Kasumi-1 (cell line): Measurements from ENCODE around the gene SHC2.
"Not testable (repeated sequence)": the region's sequence is repeated elsewhere in the genome, so short reads cannot be mapped to it uniquely, and the experiment has no call there.

Source experiments
- DNase-seq, 2 experiments: peaks; one replicate each; lab custom pipeline; 2025; lab: John Stamatoyannopoulos, UW

Gene SHC2

DNA sequence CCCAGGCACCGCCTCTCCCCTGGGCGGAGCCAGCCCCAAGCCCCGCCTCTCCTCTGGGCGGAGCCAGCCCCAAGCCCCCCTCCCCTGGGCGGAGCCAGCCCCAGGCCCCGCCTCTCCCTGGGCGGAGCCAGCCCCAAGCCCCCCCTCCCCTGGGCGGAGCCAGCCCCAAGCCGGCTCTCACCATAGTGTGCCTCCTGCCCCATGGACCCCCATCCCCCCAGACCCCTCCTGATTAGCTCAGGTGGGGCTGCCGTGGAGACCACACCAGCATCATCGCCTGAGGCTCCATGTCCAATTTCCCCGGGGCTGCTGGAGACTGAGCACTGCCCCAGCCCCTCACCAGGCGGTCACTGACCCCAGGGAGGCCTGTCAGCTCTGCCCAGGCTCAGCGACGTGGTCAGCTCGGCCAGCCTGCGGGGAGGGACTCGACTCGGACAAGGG lies 31.3 kb upstream of the SHC2 start:
- DNase-seq = no peak

GRCh38 chr19:491146-491741 lies 30.4 kb upstream of the SHC2 start:
- no peak for DNase-seq

- DNase-seq = no peak
Observed at GRCh38 chr19:489418-490196, 28.8 kb upstream of the SHC2 start.

GRCh38 chr19:488505-489417 lies 27.9 kb upstream of the SHC2 start:
- DNase-seq = peak; percentile 62 to 71

DNA sequence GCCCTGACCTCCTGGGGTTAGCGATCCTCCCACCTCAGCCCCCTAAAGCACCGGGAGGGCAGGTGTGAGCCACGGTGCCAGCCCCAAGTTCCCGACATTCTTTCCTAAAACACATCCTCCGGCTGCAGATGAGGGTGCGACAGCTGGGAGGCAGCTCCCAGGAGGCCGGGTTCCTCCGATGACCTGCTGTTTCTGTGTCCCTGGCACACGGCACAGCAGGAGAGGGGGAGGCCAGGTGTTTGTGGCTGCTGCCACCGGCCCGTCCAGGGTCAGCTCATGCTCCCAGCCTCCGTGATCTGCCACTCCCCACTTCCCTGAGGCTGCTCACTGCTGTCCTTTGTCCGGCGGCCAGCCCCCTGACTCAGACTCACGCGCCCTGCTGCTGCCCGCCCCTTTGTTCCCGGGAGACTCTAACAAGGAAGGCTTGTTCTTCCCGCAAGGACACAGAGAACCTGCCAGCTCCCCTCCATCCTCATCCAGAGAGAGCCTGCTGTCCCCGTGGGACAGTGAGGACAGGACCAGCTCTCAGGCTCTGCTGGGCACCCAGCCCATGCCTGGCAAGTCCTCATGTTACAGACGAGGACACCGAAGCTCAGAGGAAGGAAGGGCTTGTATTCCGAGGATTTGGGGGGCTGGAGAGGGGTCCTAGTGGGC lies 24.9 kb upstream of the SHC2 start:
- DNase-seq = no peak

- no peak for DNase-seq
Observed at GRCh38 chr19:485077-485476, 24.2 kb upstream of the SHC2 start.

- no peak for DNase-seq
Observed at GRCh38 chr19:484494-484893, 23.7 kb upstream of the SHC2 start.

DNA sequence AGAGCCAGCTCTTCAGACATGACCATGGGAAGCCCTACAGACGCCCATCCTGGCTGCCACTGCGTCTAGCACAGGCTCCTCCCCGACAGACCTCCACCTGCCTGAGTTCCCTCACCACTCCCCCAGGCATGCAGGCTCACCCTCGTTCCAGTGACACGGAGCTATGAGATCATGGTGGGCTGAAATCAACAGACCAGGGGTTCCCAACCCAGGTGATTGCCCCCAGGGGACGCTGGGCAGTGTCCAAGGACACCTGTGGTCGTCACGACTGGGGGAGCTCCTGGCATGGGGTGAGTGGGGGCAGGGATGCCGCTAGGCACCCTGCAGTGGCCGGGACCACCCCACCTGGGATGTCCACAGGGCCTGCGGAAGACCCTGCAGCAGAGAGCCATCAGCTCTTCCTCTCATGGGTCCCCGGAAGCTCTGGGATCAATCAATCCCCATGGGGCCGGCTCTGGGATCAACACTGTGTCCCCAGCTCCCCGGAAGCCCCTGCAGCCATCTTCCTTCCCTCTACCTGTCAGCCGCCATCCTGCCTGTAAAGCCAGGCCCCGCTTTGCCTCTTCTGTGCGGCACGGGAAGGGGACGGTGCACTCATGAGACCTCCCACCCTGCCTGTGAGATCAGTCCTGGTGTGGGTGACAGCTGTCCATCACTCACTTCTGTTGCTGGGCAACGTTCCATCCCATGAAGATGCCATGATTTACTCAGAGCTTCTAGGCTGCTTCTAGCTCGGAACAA lies 22.7 kb upstream of the SHC2 start:
- DNase-seq = no peak

- DNase-seq = peak; percentile 39 to 44
Observed at GRCh38 chr19:482186-483041, 21.6 kb upstream of the SHC2 start.

DNA sequence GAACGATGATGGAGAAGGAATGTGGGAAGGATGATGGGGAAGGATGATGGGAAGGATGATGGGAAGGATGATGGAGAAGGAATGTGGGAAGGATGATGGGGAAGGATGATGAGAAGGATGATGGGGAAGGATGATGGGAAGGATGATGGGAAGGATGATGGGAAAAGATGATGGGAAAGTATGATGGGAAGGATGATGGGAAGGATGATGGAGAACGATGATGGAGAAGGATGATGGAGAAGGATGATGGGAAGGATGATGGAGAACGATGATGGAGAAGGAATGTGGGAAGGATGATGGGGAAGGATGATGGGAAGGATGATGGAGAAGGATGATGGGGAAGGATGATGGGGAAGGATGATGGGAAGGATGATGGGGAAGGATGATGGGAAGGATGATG lies 20.3 kb upstream of the SHC2 start:
- not testable (repeated sequence) for DNase-seq

GRCh38 chr19:480016-480855 lies 19.4 kb upstream of the SHC2 start:
- no peak for DNase-seq

GRCh38 chr19:478976-479375 lies 18.1 kb upstream of the SHC2 start:
- DNase-seq = no peak

DNA sequence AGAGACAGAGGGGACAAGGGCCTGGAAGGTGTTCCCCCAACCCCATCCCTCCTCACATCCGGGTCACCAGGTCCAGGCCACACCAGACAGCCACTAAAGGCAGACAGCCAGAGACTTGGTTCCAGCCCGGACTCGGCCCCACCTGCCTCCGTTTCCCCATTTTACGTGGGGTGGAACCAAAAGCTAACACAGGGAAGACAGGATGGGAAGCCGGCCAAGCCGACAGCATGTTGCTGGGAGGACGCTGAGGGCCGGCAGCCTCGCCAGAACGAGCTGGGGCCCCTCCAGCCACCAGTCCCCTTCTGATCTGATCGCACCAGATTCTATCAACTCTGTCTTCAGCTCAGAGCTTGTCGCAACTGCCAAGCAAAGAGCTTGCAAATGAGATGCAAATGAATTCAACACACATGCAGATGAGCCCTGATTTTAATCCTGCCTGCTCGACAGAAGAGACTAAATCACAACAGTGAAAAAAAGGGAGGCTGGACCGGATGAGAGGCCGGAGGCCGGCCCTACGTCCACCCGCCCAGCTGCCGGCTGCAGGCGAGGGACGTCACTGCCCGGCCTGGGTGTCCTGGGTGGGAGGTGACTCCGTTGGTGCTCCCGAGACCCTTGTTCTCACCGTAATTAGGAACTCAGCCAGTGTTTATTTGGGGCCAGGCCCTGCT lies 17.5 kb upstream of the SHC2 start:
- no peak for DNase-seq

DNA sequence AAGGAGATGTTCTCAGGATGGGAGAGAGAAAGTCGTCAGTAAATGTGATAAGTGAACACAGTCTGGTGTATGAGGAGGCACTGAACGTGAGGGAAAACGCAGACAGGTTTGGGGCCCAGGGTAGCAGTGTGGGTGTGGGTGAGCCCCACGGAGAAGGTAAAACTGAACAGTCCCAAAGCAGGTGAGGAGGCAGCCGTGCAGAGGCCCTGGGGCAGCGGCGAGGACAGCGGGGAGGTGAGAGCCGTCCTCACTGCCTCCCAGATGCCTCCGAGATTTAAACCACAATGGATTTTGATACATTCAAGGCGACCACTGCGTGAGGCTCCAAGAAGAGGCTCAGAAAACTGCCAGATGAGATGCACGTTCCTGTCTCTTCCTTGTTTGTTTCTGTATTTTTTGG lies 14.5 kb upstream of the SHC2 start:
- no peak for DNase-seq

DNA sequence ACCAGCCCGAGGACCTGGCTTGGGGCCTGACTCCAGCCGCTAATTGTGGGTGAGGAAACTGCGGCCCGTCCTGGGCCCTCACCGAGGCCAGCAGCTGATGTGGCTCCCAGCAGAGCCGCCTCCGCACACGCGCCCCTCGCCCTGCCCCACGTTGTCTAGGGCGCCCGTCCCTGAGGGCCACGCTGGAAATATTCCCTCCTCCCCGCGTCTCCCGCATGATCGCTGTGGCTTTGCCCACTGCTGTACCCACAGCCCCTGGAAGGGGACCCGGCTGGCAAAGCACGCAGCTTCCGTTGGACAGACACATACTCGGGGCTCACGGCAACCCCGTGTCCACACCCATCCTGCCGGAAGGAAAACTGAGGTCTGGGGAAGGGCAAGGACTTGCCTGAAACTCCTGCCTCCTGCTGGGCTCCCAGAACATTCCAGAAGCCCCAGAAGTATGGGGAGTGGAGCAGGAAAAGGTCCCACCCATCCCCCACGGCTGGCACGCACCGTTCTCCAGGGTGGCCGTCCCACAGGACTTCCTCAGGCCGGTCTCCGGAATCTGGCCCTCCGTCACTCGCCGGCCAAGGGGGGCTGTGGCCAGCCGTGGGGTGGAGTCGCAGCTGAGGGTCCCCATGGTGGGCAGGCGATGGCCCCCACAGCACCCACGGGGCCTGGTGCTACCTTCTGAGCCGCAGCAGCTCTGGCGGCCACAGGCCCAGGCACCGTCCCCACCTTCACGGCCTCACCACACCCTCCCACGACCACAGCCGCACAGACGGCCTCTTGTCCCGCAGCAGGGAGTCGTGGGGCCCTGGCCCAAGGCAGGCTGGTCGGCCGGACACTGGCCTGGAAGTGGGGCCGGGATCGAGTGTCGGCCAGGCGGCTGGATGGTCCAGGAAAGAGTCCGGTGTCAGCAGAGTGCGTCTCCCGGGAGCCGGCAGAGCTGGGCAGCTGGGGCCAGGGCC lies 13.6 kb upstream of the SHC2 start:
- no peak for DNase-seq

DNA sequence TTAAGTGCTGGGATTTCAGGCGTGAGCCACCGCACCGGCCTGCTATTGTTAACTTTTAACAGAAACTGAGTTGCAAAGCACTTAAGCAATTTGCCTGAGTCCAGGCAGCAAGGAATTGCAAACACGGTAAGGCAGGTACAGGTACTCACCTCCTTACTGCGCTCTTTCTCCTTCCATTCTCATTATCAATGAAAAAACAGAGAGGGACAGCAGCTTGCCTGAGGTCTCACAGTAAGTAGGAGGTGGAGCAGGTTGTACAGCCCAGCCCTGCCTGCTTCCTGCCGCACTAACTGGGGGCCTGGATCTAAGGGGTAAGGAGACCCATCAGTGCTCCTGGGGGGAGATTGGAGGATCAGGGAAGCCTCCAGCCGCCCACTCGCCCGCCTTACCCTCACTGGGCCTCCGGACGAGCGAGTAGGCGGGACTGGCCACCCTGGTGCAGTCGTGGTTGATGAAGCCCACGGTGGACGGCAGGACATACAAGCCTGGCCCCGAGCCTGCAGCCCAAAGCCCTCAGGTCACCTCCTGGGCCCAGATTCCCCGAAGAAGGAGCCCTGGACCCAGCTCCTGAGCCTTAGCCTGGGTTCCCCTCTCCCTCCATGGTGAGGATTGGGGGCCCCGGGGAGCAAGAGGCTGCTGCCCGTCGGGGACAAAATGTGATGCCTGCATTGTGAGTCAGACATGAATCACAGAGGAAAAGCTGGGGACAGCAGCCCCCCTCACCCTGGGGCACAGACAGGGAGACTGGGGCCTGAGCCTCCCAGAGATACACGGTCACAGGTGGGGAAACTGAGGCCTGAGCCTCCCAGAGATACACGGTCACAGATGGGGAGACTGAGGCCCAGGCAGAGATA lies 11.4 kb upstream of the SHC2 start:
- DNase-seq = no peak

GRCh38 chr19:470701-471100 lies 9.9 kb upstream of the SHC2 start:
- DNase-seq = no peak
